ENCODE results near the gene QSOX1. TPM values are rescaled to one million over a fixed set of nuclear protein-coding genes. Genes with fewer than 3 reads are reported as not detected.
"Not testable (repeated sequence)": the region's sequence is repeated elsewhere in the genome, so short reads cannot be mapped to it uniquely, and the experiment has no call there.

QSOX1 gene
- total and polyA plus RNA-seq, 8 donors = 38.5 to 323 (median 111) TPM

GRCh38 chr1:180119837-180120236, 34.8 kb upstream of the QSOX1 start:
- peaks cover 0 to 7% (median 0%) of the 10 kb centered on the region in 4 donors for H3K36me3 ChIP-seq
- TF ChIP-seq CTCF (IDR thresholded peaks at IDR 0.05) (no peak), EP300 (IDR thresholded peaks at IDR 0.05) (no peak), POLR2AphosphoS5 (IDR thresholded peaks at IDR 0.05) (no peak)
- 83 to 93% (median 89%) methylated on average over 2 of the region's 2 CpGs for WGBS, 5 donors
- intact Hi-C loops (cut with DNase I; ENCODE audit: low total_unique reads) = no loop called here
- H3K4me1 ChIP-seq = peaks cover 6 to 14% (median 9%) of the 10 kb centered on the region in 4 donors
- H3K9me3 ChIP-seq = no peaks in the 10 kb centered on the region
- H3K27ac ChIP-seq = no peak overlapping the region
- DNase-seq = no peak
- no peaks in the 10 kb centered on the region for H3K27me3 ChIP-seq
- H3K4me3 ChIP-seq = no peak overlapping the region

GRCh38 chr1:180123463-180123936, 31.2 kb upstream of the QSOX1 start:
- no peak overlapping the region for H3K4me3 ChIP-seq

GRCh38 chr1:180130651-180131050, 24.0 kb upstream of the QSOX1 start:
- no peak overlapping the region for H3K4me3 ChIP-seq
- no peaks in the 10 kb centered on the region for H3K36me3 ChIP-seq
- DNase-seq = no peak
- H3K27me3 ChIP-seq = no peaks in the 10 kb centered on the region
- 65 to 88% (median 87%) methylated on average over 2 of the region's 2 CpGs for WGBS, 5 donors
- H3K9me3 ChIP-seq = no peaks in the 10 kb centered on the region
- H3K27ac ChIP-seq = no peak overlapping the region
- TF ChIP-seq POLR2A (IDR thresholded peaks at IDR 0.05) (no peak), EP300 (IDR thresholded peaks at IDR 0.05) (no peak), POLR2AphosphoS5 (IDR thresholded peaks at IDR 0.05) (no peak), CTCF (IDR thresholded peaks at IDR 0.05) (no peak)
- intact Hi-C loops (cut with DNase I; ENCODE audit: low total_unique reads) = no loop called here
- H3K4me1 ChIP-seq = peaks cover 0 to 12% (median 9%) of the 10 kb centered on the region in 4 donors

More at GRCh38 chr1:180123463-180123936, 31.2 kb upstream of the QSOX1 start:
- H3K27ac ChIP-seq = no peak overlapping the region
- DNase-seq = no peak
- intact Hi-C loops (cut with DNase I; ENCODE audit: low total_unique reads) = no loop called here
- H3K9me3 ChIP-seq = no peaks in the 10 kb centered on the region
- no peaks in the 10 kb centered on the region for H3K36me3 ChIP-seq
- no peaks in the 10 kb centered on the region for H3K27me3 ChIP-seq
- WGBS, 5 donors = 74 to 84% (median 80%) methylated on average over 4 of the region's 4 CpGs
- H3K4me1 ChIP-seq = peaks cover 0 to 12% (median 9%) of the 10 kb centered on the region in 4 donors
- TF ChIP-seq POLR2AphosphoS5 (IDR thresholded peaks at IDR 0.05) (peak in 1 of 3 donors; percentile 23), POLR2A (IDR thresholded peaks at IDR 0.05) (no peak)

GRCh38 chr1:180131510-180131909, 23.2 kb upstream of the QSOX1 start:
- peaks cover 0 to 7% (median 6%) of the 10 kb centered on the region in 4 donors for H3K4me1 ChIP-seq
- no peaks in the 10 kb centered on the region for H3K9me3 ChIP-seq
- H3K36me3 ChIP-seq = no peaks in the 10 kb centered on the region
- WGBS, 5 donors = 66 to 80% (median 72%) methylated on average over 5 of the region's 5 CpGs
- no peak for DNase-seq
- peak overlapping the region in 1 of 5 donors; percentile 10 for H3K27ac ChIP-seq
- H3K27me3 ChIP-seq = no peaks in the 10 kb centered on the region
- no peak overlapping the region for H3K4me3 ChIP-seq
- TF ChIP-seq EP300 (IDR thresholded peaks at IDR 0.05) = no peak
- no peak for TF ChIP-seq POLR2A (IDR thresholded peaks at IDR 0.05)
- no peak for TF ChIP-seq POLR2AphosphoS5 (IDR thresholded peaks at IDR 0.05)
- TF ChIP-seq CTCF (IDR thresholded peaks at IDR 0.05) = no peak
- intact Hi-C loops (cut with DNase I; ENCODE audit: low total_unique reads) = no loop called here

GRCh38 chr1:180133193-180133592, 21.5 kb upstream of the QSOX1 start:
- no peaks in the 10 kb centered on the region for H3K9me3 ChIP-seq
- WGBS, 5 donors = 54 to 86% (median 64%) methylated on average over 1 of the region's 1 CpG
- no peaks in the 10 kb centered on the region for H3K27me3 ChIP-seq
- H3K36me3 ChIP-seq = no peaks in the 10 kb centered on the region
- H3K27ac ChIP-seq = no peak overlapping the region
- H3K4me3 ChIP-seq = no peak overlapping the region
- TF ChIP-seq POLR2A (IDR thresholded peaks at IDR 0.05) (no peak), POLR2AphosphoS5 (IDR thresholded peaks at IDR 0.05) (no peak), EP300 (IDR thresholded peaks at IDR 0.05) (no peak), CTCF (IDR thresholded peaks at IDR 0.05) (no peak)
- H3K4me1 ChIP-seq = no peaks in the 10 kb centered on the region
- DNase-seq = no peak
- intact Hi-C loops (cut with DNase I; ENCODE audit: low total_unique reads) = no loop called here

- H3K27me3 ChIP-seq; H3K36me3 ChIP-seq; H3K27ac ChIP-seq; H3K9me3 ChIP-seq; H3K4me3 ChIP-seq; intact Hi-C loops (cut with DNase I; ENCODE audit: low total_unique reads); H3K4me1 ChIP-seq; DNase-seq: not testable (repeated sequence)
- WGBS, 5 donors = 82 to 90% (median 86%) methylated on average over 9 of the region's 9 CpGs
Observed at GRCh38 chr1:180133688-180134087, 21.0 kb upstream of the QSOX1 start.

Data from stomach (tissue), 9 donors.